Liver (tissue), 9 donors: Measurements from ENCODE around the gene ATCAY. TPM values are rescaled to one million over a fixed set of nuclear protein-coding genes. Genes with fewer than 3 reads are reported as not detected.

Source experiments
- DNase-seq: peaks from one replicate; pipeline ENCODE4 v3.0.0-alpha.2; 2017; ENCODE audit warnings: low spot score
- H3K27ac ChIP-seq, 2 donors: one replicate each; pipeline ENCODE4 v1.7.0; 2013; ENCODE audit warnings: inconsistent platforms in 2 of 2, low read length in 2 of 2, control low read depth in 1 of 2, low read depth in 1 of 2, mild to moderate bottlenecking in 1 of 2
- H3K27me3 ChIP-seq, 4 donors: one replicate each; pipeline versions ENCODE4 v1.6.1 to v1.7.0; 2013; ENCODE audit warnings: low read length in 3 of 4, inconsistent platforms in 1 of 4, mild to moderate bottlenecking in 1 of 4, moderate library complexity in 1 of 4; ENCODE audit not compliant: control insufficient read depth in 4 of 4, insufficient read depth in 4 of 4
- H3K36me3 ChIP-seq, 4 donors: one replicate each; pipeline versions ENCODE4 v1.6.1 to v1.7.0; 2013; ENCODE audit warnings: low read length in 3 of 4, mild to moderate bottlenecking in 3 of 4, low read depth in 1 of 4, moderate library complexity in 1 of 4; ENCODE audit not compliant: control insufficient read depth in 4 of 4, insufficient read depth in 3 of 4
- H3K4me1 ChIP-seq, 4 donors: one replicate each; pipeline versions ENCODE4 v1.6.1 to v1.7.0; 2013; ENCODE audit warnings: low read length in 3 of 4, mild to moderate bottlenecking in 3 of 4, moderate library complexity in 1 of 4; ENCODE audit not compliant: control insufficient read depth in 4 of 4, insufficient read depth in 4 of 4
- H3K4me3 ChIP-seq, 3 donors: one replicate each; pipeline versions ENCODE4 v1.6.1 to v1.7.0; 2013; ENCODE audit warnings: low read length in 3 of 3, control low read depth in 1 of 3, low read depth in 1 of 3, mild to moderate bottlenecking in 1 of 3
- H3K9ac ChIP-seq, 2 donors: one replicate each; pipeline ENCODE4 v1.7.0; 2013; ENCODE audit warnings: low read length in 2 of 2, mild to moderate bottlenecking in 2 of 2, moderate library complexity in 2 of 2, control low read depth in 1 of 2, low read depth in 1 of 2
- H3K9me3 ChIP-seq, 4 donors: one replicate each; pipeline versions ENCODE4 v1.6.1 to v1.7.0; 2013; ENCODE audit warnings: low read length in 3 of 4; ENCODE audit not compliant: control insufficient read depth in 4 of 4
- EGR1 ChIP-seq, 2 donors: IDR thresholded peaks; 2 replicates each; pipeline ENCODE4 v1.6.1; 2016 to 2018; ENCODE audit warnings: antibody characterized with exemption in 2 of 2, low read depth in 2 of 2
- FOXA1 ChIP-seq: IDR thresholded peaks from 2 replicates; pipeline ENCODE4 v1.6.1; 2016; ENCODE audit warnings: antibody characterized with exemption
- FOXA2 ChIP-seq: IDR thresholded peaks from 2 replicates; pipeline ENCODE4 v1.6.1; 2016; ENCODE audit warnings: antibody characterized with exemption
- GABPA ChIP-seq, 2 donors: IDR thresholded peaks in 1 of 2; conservative IDR thresholded peaks in 1 of 2; 2 replicates each; pipeline ENCODE4 v1.6.1; 2016; ENCODE audit warnings: antibody characterized with exemption in 2 of 2, mild to moderate bottlenecking in 1 of 2, moderate library complexity in 1 of 2
- HNF4A ChIP-seq, 2 donors: conservative IDR thresholded peaks; 2 replicates each; pipeline ENCODE4 v1.6.1; 2016; ENCODE audit warnings: antibody characterized with exemption in 2 of 2, mild to moderate bottlenecking in 2 of 2
- HNF4G ChIP-seq: IDR thresholded peaks from 2 replicates; pipeline ENCODE4 v1.6.1; 2016; ENCODE audit warnings: antibody characterized with exemption
- JUND ChIP-seq, 2 donors: IDR thresholded peaks; 2 replicates each; pipeline ENCODE4 v1.6.1; 2016; ENCODE audit warnings: antibody characterized with exemption in 2 of 2
- NR2F2 ChIP-seq: IDR thresholded peaks from 2 replicates; pipeline ENCODE4 v1.6.1; 2016; ENCODE audit warnings: antibody characterized with exemption
- RAD21 ChIP-seq, 2 donors: IDR thresholded peaks; 2 replicates each; pipeline ENCODE4 v1.6.1; 2016; ENCODE audit warnings: antibody characterized with exemption in 2 of 2, mild to moderate bottlenecking in 2 of 2
- RXRA ChIP-seq, 2 donors: IDR thresholded peaks; 2 replicates each; pipeline ENCODE4 v1.6.1; 2017 to 2018; ENCODE audit warnings: antibody characterized with exemption in 2 of 2, mild to moderate bottlenecking in 1 of 2
- SP1 ChIP-seq: IDR thresholded peaks from 2 replicates; pipeline ENCODE4 v1.6.1; 2018; ENCODE audit warnings: antibody characterized with exemption, mild to moderate bottlenecking
- TAF1 ChIP-seq: conservative IDR thresholded peaks from 2 replicates; pipeline ENCODE4 v1.6.1; 2016; ENCODE audit warnings: antibody characterized with exemption, mild to moderate bottlenecking
- YY1 ChIP-seq: IDR thresholded peaks from 2 replicates; pipeline ENCODE4 v1.6.1; 2016; ENCODE audit warnings: antibody characterized with exemption, mild to moderate bottlenecking
- WGBS: extraction: QIAGEN DNeasy Blood & Tissue Kit; methylation state at CpG from one replicate; pipeline ENCODE4 v1.1.7; 2013; 5-methylcytosine and 5-hydroxymethylcytosine counted together
- polyA plus RNA-seq, 2 donors: library from polyadenylated mRNA; stranded (reverse) in 1 of 2; unstranded in 1 of 2; fragments of 200-250 nt in 1 of 2; fragments of >200 nt in 1 of 2; fragmentation: Nextera tagmentation in 1 of 2; extraction: Ambion mirVana in 1 of 2; gene quantifications; one replicate each; pipeline versions ENCODE4 v1.2.1 to v1.2.3, GENCODE V29; 2013 to 2015
- total RNA-seq, 2 donors: library from RNA; depleted of rRNA; stranded (reverse); fragments of >200 nt; gene quantifications; one replicate each; pipeline ENCODE4 v1.2.3, GENCODE V29; 2014
- TF ChIP-seq, protein P1 (sequence below): IDR thresholded peaks from 2 replicates; pipeline ENCODE4 v1.6.1; 2016; ENCODE audit warnings: antibody characterized with exemption
- TF ChIP-seq, protein P2 (sequence below): IDR thresholded peaks from 2 replicates; pipeline ENCODE4 v1.6.1; 2016; ENCODE audit warnings: antibody characterized with exemption, mild to moderate bottlenecking
- TF ChIP-seq, protein P3 (sequence below): fragments of 150-350 bp; IDR thresholded peaks from 2 replicates; pipeline ENCODE4 v1.5.1; 2017; ENCODE audit warnings: improper control_type of control experiment, low read depth, low read length; ENCODE audit not compliant: missing input control
- TF ChIP-seq, protein P4 (sequence below): IDR thresholded peaks from 2 replicates; pipeline ENCODE4 v1.6.1; 2016; ENCODE audit warnings: antibody characterized with exemption
- TF ChIP-seq, protein P5 (sequence below): IDR thresholded peaks from 2 replicates; pipeline ENCODE4 v1.6.1; 2016; ENCODE audit warnings: antibody characterized with exemption
- donor health status: healthy.
- donor health status: healthy.
- donor health status: healthy.
- donor health status: healthy.
- donor health status: healthy.

Gene ATCAY
- total and polyA plus RNA-seq, 4 donors: not detected

DNA sequence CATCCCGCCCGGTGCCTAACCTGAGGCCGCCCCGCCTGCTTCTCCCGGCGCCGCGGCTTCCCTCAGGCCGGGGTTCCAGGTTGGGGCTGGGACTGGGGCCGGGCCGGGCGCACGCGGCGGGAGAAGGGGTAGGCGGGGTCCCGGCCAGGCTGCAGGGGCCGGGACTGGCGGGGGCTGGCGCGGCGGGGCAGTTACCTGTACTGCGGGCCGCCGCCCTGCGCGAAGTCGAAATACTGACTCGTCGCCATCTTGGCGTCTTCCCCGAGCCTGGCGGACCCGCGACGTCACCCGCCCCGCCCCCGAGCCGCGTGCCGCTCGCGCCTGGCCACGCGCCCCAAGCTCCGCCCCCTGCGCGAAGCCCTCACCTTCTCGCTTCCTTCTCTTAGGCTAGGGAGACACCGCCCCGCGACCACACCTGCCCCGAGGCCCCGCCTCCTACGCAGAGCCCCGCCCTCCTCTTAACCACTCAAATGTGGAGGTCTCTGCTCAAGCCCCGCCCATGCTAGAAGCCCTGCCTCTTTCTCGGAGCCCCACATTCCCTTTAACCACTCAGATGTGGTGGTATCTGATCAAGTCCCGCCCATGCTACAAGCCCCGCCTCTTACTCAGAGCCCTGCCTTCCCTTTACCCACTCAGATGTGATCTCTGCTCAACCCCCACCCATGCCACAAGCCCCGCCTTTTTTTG lies 11.6 kb upstream of the ATCAY start, which contains the start of gene ZFR2:
TSS of gene ZFR2 (minus strand) at position 269 of the 687 bp plus-strand sequence. CDS start at position 248, 21 bp downstream.
- 10% methylated on average over 62 of the region's 62 CpGs for WGBS
- DNase-seq: no peak
- H3K27ac ChIP-seq: no peak within 1 kb of the TSS

DNA sequence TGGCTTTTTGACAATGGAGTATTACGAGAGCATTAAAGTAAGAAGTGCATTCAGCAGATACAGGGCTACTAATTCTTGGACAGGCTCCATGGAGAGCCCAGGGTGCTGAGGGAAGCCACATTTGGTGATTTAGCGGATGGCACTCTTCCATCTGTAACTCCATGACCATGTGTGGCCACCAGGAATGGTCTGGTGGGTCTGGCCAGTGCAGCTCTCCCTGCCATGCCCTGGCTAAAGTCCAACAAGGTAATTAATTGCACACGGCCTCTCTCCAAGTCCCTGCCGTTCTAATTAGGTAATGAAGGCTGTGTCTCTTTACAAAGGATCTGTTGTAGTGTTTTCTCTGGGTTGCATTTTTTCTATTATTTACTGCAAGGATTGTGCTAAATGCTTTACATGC lies 7.3 kb upstream of the ATCAY start:
- WGBS: 60% methylated on average over 4 of the region's 4 CpGs
- DNase-seq: no peak
- H3K27ac ChIP-seq: no peak overlapping the region
- no peaks in the 10 kb centered on the region for H3K36me3 ChIP-seq
- H3K9me3 ChIP-seq: peaks cover 0 to 6% (median 0%) of the 10 kb centered on the region in 4 donors
- H3K9ac ChIP-seq: no peak overlapping the region
- H3K4me3 ChIP-seq: no peak overlapping the region
- H3K4me1 ChIP-seq: peaks cover 0 to 3% (median 0%) of the 10 kb centered on the region in 4 donors
- peaks cover 0 to 5% (median 1%) of the 10 kb centered on the region in 4 donors for H3K27me3 ChIP-seq
- TF ChIP-seq, protein P1, sequence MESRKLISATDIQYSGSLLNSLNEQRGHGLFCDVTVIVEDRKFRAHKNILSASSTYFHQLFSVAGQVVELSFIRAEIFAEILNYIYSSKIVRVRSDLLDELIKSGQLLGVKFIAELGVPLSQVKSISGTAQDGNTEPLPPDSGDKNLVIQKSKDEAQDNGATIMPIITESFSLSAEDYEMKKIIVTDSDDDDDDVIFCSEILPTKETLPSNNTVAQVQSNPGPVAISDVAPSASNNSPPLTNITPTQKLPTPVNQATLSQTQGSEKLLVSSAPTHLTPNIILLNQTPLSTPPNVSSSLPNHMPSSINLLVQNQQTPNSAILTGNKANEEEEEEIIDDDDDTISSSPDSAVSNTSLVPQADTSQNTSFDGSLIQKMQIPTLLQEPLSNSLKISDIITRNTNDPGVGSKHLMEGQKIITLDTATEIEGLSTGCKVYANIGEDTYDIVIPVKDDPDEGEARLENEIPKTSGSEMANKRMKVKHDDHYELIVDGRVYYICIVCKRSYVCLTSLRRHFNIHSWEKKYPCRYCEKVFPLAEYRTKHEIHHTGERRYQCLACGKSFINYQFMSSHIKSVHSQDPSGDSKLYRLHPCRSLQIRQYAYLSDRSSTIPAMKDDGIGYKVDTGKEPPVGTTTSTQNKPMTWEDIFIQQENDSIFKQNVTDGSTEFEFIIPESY: no peak
- TF ChIP-seq JUND (IDR thresholded peaks at IDR 0.05): no peak
- TF ChIP-seq NR2F2: no peak
- TF ChIP-seq EGR1 (IDR thresholded peaks at IDR 0.05; ENCODE audit: low read depth in 2 of 2): no peak
- TF ChIP-seq, protein P2, sequence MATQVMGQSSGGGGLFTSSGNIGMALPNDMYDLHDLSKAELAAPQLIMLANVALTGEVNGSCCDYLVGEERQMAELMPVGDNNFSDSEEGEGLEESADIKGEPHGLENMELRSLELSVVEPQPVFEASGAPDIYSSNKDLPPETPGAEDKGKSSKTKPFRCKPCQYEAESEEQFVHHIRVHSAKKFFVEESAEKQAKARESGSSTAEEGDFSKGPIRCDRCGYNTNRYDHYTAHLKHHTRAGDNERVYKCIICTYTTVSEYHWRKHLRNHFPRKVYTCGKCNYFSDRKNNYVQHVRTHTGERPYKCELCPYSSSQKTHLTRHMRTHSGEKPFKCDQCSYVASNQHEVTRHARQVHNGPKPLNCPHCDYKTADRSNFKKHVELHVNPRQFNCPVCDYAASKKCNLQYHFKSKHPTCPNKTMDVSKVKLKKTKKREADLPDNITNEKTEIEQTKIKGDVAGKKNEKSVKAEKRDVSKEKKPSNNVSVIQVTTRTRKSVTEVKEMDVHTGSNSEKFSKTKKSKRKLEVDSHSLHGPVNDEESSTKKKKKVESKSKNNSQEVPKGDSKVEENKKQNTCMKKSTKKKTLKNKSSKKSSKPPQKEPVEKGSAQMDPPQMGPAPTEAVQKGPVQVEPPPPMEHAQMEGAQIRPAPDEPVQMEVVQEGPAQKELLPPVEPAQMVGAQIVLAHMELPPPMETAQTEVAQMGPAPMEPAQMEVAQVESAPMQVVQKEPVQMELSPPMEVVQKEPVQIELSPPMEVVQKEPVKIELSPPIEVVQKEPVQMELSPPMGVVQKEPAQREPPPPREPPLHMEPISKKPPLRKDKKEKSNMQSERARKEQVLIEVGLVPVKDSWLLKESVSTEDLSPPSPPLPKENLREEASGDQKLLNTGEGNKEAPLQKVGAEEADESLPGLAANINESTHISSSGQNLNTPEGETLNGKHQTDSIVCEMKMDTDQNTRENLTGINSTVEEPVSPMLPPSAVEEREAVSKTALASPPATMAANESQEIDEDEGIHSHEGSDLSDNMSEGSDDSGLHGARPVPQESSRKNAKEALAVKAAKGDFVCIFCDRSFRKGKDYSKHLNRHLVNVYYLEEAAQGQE: no peak
- TF ChIP-seq, protein P3, sequence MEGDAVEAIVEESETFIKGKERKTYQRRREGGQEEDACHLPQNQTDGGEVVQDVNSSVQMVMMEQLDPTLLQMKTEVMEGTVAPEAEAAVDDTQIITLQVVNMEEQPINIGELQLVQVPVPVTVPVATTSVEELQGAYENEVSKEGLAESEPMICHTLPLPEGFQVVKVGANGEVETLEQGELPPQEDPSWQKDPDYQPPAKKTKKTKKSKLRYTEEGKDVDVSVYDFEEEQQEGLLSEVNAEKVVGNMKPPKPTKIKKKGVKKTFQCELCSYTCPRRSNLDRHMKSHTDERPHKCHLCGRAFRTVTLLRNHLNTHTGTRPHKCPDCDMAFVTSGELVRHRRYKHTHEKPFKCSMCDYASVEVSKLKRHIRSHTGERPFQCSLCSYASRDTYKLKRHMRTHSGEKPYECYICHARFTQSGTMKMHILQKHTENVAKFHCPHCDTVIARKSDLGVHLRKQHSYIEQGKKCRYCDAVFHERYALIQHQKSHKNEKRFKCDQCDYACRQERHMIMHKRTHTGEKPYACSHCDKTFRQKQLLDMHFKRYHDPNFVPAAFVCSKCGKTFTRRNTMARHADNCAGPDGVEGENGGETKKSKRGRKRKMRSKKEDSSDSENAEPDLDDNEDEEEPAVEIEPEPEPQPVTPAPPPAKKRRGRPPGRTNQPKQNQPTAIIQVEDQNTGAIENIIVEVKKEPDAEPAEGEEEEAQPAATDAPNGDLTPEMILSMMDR: no peak

More for the DNA sequence above, 11.6 kb upstream of the ATCAY start, which contains the start of gene ZFR2:
- Histone ChIP-seq H3K4me1 (peaks cover 0 to 3% (median 0%) of the 10 kb centered on the region in 4 donors), H3K4me3 (peak within 1 kb of the TSS in 1 of 3 donors; percentile 3), H3K9me3 (peaks cover 0 to 6% (median 0%) of the 10 kb centered on the region in 4 donors), H3K36me3 (no peaks in the 10 kb centered on the region), H3K9ac (no peak within 1 kb of the TSS), H3K27me3 (peaks cover 0 to 11% (median 4%) of the 10 kb centered on the region in 4 donors)
- TF ChIP-seq, protein P4, sequence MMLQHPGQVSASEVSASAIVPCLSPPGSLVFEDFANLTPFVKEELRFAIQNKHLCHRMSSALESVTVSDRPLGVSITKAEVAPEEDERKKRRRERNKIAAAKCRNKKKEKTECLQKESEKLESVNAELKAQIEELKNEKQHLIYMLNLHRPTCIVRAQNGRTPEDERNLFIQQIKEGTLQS: no peak
- TF ChIP-seq JUND (IDR thresholded peaks at IDR 0.05): no peak
- no peak for TF ChIP-seq RXRA (IDR thresholded peaks at IDR 0.05)
- TF ChIP-seq FOXA1: no peak
- TF ChIP-seq FOXA2: no peak
- TF ChIP-seq, protein P5, sequence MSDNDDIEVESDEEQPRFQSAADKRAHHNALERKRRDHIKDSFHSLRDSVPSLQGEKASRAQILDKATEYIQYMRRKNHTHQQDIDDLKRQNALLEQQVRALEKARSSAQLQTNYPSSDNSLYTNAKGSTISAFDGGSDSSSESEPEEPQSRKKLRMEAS: no peak
- no peak for TF ChIP-seq RAD21 (IDR thresholded peaks at IDR 0.05)
- TF ChIP-seq, protein P1: no peak
- no peak for TF ChIP-seq HNF4A (conservative IDR thresholded peaks at IDR 0.05)
- no peak for TF ChIP-seq TAF1
- no peak for TF ChIP-seq GABPA (IDR thresholded peaks at IDR 0.05 in 1 of 2, conservative IDR thresholded peaks at IDR 0.05 in 1 of 2)
- TF ChIP-seq, protein P2: no peak
- no peak for TF ChIP-seq EGR1 (IDR thresholded peaks at IDR 0.05; ENCODE audit: low read depth in 2 of 2)
- TF ChIP-seq SP1: no peak
- TF ChIP-seq YY1: no peak
- no peak for TF ChIP-seq HNF4G
